ENCODE measurements around the gene STK32C.

Gene STK32C

DNA sequence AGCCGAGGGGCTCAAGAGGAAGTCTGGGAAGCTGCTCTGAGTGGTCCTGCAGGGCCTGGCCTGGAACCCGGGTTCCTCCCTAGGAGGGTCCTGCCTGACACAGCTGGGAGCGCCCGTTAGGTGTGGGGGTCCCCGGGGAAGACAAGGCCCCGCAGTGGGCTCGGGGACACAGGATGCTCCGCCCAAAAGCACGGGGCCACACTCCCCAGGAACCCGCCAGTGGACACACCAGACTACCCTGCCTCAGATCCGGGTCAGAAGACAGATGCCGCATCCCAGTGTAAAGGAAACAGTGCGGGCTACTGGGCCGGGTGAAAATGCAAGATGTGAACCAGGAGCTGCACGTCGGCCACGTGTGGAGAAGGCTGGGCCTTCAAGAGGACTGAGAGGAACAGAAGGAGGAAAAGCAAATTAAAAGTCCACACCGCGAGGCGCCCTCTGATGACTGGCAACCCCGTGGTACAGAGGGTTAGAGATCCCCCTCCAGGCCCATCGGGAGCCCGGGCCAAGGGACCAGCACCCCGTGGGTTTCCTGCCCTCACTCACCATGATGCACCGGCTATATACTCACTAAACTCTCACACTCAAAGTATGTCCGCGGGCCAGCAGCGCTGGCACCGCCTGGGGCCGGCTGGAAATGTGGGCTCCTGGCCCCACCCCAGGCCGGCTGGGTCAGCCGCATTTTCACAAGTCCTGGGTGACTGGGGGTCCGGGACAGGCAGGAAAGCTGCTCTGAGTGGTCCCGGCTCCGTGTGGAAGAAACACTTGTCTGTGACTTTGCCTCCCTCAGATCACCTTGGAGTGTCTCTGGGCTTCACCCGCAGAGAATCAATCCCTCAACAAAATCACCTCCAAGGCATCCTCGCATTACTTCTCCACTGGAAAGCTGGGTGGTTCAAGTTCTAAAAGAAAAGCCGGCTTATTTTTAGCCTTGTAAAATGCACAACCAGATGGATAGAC, 6.1 kb downstream of the STK32C start:
- TF ChIP-seq REST (IDR thresholded peaks at IDR 0.05; ENCODE audit: insufficient read depth in 1 of 2, low read depth in 2 of 2, low read length in 2 of 2) (no peak), TAF1 (IDR thresholded peaks at IDR 0.05; ENCODE audit: borderline replicate concordance, insufficient read depth, low read length) (no peak), SIN3A (IDR thresholded peaks at IDR 0.05; ENCODE audit: borderline replicate concordance, insufficient read depth, low read length) (no peak), FOXP2 (optimal IDR thresholded peaks at IDR 0.05; ENCODE audit: borderline replicate concordance, extremely low read depth, extremely low read length, insufficient read depth) (no peak)

GRCh38 chr10:132300582-132300981, 7.2 kb downstream of the STK32C start:
- TF ChIP-seq SIN3A (IDR thresholded peaks at IDR 0.05; ENCODE audit: borderline replicate concordance, insufficient read depth, low read length) (no peak), FOXP2 (optimal IDR thresholded peaks at IDR 0.05; ENCODE audit: borderline replicate concordance, extremely low read depth, extremely low read length, insufficient read depth) (no peak), REST (IDR thresholded peaks at IDR 0.05; ENCODE audit: insufficient read depth in 1 of 2, low read depth in 2 of 2, low read length in 2 of 2) (no peak)

DNA sequence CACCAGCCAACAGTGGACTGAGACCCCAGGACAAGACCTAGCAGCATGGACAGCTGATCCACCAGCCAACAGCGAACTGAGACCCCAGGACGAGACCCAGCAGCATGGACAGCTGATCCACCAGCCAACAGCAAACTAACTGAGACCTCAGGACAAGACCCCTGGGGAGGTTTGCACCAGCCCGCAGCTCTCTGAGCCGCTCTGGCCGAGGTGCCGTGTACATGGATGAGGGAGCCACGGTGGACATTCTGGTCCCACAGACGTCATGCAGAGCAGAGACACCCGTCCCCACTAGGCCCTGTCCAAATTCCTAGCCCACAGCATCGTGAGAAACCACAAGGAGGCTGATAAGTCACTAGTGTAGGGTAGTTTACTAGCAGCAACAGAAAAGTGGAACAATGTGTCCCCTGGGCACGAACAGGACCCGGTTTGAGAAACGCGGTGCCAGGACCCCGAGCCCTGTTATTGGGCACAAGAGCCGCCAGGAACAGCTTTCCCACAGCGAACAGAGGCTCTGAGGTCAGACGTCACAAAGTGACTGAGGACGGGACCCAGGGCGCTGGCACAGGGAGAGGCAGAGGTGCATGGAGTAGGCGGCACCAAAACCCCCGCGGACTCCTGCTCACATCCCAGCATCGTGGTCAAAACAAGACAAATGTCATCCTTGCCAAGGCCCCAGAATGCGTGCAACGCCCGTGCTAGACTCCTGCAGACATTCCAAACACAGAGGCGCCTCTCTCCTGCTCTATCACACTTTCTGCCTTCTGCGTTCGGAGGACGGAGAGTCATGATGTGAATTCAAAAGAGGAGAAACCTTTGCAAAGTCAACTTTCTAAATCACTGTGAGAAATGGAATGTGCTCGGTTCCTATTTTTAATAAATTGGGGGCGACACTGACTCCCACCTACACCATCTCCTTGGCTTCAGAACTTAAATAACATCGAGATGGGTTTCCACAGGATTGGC, 8.1 kb downstream of the STK32C start:
- TF ChIP-seq FOXP2 (optimal IDR thresholded peaks at IDR 0.05; ENCODE audit: borderline replicate concordance, extremely low read depth, extremely low read length, insufficient read depth): no peak
- no peak for TF ChIP-seq SIN3A (IDR thresholded peaks at IDR 0.05; ENCODE audit: borderline replicate concordance, insufficient read depth, low read length)
- TF ChIP-seq TAF1 (IDR thresholded peaks at IDR 0.05; ENCODE audit: borderline replicate concordance, insufficient read depth, low read length): no peak
- TF ChIP-seq REST (IDR thresholded peaks at IDR 0.05; ENCODE audit: insufficient read depth in 1 of 2, low read depth in 2 of 2, low read length in 2 of 2): no peak
- no peak for TF ChIP-seq POLR2AphosphoS5 (IDR thresholded peaks at IDR 0.05; ENCODE audit: low read depth, low read length)

GRCh38 chr10:132298038-132298881, 9.5 kb downstream of the STK32C start:
- TF ChIP-seq SIN3A (IDR thresholded peaks at IDR 0.05; ENCODE audit: borderline replicate concordance, insufficient read depth, low read length): no peak
- no peak for TF ChIP-seq TAF1 (IDR thresholded peaks at IDR 0.05; ENCODE audit: borderline replicate concordance, insufficient read depth, low read length)
- no peak for TF ChIP-seq POLR2AphosphoS5 (IDR thresholded peaks at IDR 0.05; ENCODE audit: low read depth, low read length)
- no peak for TF ChIP-seq FOXP2 (optimal IDR thresholded peaks at IDR 0.05; ENCODE audit: borderline replicate concordance, extremely low read depth, extremely low read length, insufficient read depth)
- no peak for TF ChIP-seq REST (IDR thresholded peaks at IDR 0.05; ENCODE audit: insufficient read depth in 1 of 2, low read depth in 2 of 2, low read length in 2 of 2)

All from PFSK-1 (cell line).